Chondrocyte (in vitro differentiated cells): ENCODE data around the gene ZNF480. TPM values are rescaled to one million over a fixed set of nuclear protein-coding genes. Genes with fewer than 3 reads are reported as not detected.
"Not testable (repeated sequence)": the region's sequence is repeated elsewhere in the genome, so short reads cannot be mapped to it uniquely, and the experiment has no call there.

ENCODE experiments used
- DNase-seq: peaks from one replicate; pipeline ENCODE4 v3.0.0; 2021; ENCODE audit warnings: mixed read lengths, low spot score
- H3K27ac Mint-ChIP-seq: one replicate; pipeline ENCODE4 v1.8.0; 2021; ENCODE audit warnings: mild to moderate bottlenecking, moderate library complexity, mixed read lengths; ENCODE audit not compliant: unreplicated experiment
- H3K27me3 Mint-ChIP-seq: 2 replicates; pipeline ENCODE4 v1.8.0; 2021; ENCODE audit warnings: low read depth, mixed read lengths
- H3K36me3 Mint-ChIP-seq: 2 replicates; pipeline ENCODE4 v1.8.0; 2021; ENCODE audit warnings: low read depth, mixed read lengths
- H3K4me1 Mint-ChIP-seq: 2 replicates; pipeline ENCODE4 v1.8.0; 2021; ENCODE audit warnings: low read depth, mild to moderate bottlenecking, mixed read lengths
- H3K4me3 Mint-ChIP-seq: one replicate; pipeline ENCODE4 v1.8.0; 2021; ENCODE audit warnings: mild to moderate bottlenecking, moderate library complexity, mixed read lengths; ENCODE audit not compliant: unreplicated experiment
- H3K9me3 Mint-ChIP-seq: 2 replicates; pipeline ENCODE4 v1.8.0; 2021; ENCODE audit warnings: low read depth, mixed read lengths
- total RNA-seq: library from RNA; stranded (reverse); gene quantifications from 3 replicates; pipeline ENCODE4 v1.2.1, GENCODE V29; 2021
- TF ChIP-seq, protein P1 (sequence below): fragments of 200-600 bp; sonication (generic); IDR thresholded peaks from 2 replicates; pipeline ENCODE4 v1.5.0; 2021; ENCODE audit warnings: antibody characterized with exemption, mild to moderate bottlenecking, moderate library complexity

The ZNF480 gene
- total RNA-seq, 1 donor from 2014 or later, result 10.0 TPM

DNA sequence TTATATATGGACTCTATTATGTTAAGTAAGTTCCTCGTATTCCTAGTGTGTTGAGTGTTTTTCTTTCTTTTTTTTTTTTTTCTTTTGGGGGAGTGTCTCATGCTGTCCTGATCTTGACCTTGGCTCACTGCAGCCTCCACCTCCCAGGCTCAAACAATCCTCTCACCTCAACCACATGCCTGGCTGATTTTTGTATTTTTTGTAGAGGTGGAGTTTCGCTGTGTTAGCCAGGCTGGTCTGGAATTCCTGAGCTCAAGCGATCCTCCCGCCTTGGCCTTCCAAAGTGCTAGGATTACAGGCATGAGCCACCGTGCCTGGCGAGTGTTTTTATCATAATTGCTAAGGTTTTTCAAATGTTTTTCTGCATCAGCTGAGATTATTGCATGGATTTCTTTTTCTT, 10.7 kb upstream of the ZNF480 start:
- TF ChIP-seq, protein P1, sequence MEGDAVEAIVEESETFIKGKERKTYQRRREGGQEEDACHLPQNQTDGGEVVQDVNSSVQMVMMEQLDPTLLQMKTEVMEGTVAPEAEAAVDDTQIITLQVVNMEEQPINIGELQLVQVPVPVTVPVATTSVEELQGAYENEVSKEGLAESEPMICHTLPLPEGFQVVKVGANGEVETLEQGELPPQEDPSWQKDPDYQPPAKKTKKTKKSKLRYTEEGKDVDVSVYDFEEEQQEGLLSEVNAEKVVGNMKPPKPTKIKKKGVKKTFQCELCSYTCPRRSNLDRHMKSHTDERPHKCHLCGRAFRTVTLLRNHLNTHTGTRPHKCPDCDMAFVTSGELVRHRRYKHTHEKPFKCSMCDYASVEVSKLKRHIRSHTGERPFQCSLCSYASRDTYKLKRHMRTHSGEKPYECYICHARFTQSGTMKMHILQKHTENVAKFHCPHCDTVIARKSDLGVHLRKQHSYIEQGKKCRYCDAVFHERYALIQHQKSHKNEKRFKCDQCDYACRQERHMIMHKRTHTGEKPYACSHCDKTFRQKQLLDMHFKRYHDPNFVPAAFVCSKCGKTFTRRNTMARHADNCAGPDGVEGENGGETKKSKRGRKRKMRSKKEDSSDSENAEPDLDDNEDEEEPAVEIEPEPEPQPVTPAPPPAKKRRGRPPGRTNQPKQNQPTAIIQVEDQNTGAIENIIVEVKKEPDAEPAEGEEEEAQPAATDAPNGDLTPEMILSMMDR, result no peak
- Mint-ChIP-seq H3K9me3 (peaks cover 7% of the 10 kb centered on the region), H3K36me3 (peaks cover 53% of the 10 kb centered on the region), H3K27me3 (no peaks in the 10 kb centered on the region), H3K4me1 (no peaks in the 10 kb centered on the region), H3K4me3 (no peak overlapping the region), H3K27ac (no peak overlapping the region)
- DNase-seq, result no peak

DNA sequence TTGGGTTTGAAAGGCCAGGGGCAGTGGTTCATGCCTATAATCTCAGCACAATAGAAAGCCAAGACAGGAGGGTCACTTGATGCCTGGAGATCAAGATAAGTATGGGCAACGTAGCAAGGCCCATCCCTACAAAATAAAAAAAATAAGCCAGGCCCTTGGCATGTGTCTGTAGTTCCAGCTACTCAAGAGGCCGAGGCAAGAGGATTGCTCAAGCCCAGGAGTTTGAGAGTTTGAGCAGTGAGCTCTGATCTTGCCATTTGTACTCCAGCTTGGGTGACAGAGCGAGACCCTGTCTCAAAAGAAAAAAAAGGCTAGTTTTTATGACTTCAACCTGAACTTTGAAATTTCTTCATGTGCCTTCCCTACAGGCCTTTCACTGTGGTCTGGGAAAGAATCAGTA, 5.2 kb upstream of the ZNF480 start:
- peaks cover 34% of the 10 kb centered on the region for H3K36me3 Mint-ChIP-seq
- TF ChIP-seq, protein P1, result no peak

DNA sequence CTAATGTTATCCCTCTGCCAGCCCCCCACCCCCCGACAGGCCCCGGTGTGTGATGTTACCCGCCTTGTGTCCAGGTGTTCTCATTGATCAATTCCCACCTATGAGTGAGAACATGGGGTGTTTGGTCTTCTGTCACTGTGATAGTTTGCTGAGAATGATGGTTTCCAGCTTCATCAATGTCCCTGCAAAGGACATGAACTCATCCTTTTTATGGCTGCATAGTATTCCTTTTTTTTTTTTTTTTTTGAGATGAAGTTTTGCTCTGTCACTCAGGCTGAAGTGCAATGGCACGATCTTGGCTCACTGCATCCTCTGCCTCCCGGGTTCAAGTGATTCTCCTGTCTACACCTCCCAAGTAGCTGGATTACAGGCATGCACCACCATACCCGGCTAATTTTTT, 4.0 kb upstream of the ZNF480 start:
- peaks cover 15% of the 10 kb centered on the region for H3K4me1 Mint-ChIP-seq
- H3K4me3 Mint-ChIP-seq, H3K27ac Mint-ChIP-seq, H3K27me3 Mint-ChIP-seq, DNase-seq: not testable (repeated sequence)
- peaks cover 17% of the 10 kb centered on the region for H3K9me3 Mint-ChIP-seq
- H3K36me3 Mint-ChIP-seq, result peaks cover 28% of the 10 kb centered on the region

More for the DNA sequence above, 5.2 kb upstream of the ZNF480 start:
- Mint-ChIP-seq H3K4me3 (no peak overlapping the region), H3K27ac (no peak overlapping the region), H3K27me3 (no peaks in the 10 kb centered on the region), H3K4me1 (peaks cover 7% of the 10 kb centered on the region), H3K9me3 (peaks cover 15% of the 10 kb centered on the region)
- no peak for DNase-seq

DNA sequence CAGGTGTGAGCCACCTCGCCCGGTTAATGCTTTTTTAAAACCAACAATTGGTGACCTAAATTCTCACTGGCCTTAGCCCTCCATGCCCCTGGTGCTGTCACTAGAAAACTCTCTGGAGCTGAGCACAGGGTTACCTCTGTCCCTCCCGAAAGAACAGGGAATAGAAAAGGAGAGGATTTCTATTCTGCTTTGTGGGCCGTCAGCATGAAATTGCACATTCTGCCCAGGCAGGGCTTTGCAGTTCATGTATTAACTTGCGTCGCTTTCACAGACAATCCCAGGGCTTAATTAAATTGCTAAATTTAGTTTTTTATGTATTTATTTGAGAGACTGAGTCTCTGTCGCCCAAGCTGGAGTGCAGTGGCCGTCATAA, 583 bp upstream of the ZNF480 start:
- Mint-ChIP-seq H3K36me3 (peaks cover 30% of the 10 kb centered on the region), H3K4me3 (peak overlapping the region; percentile 85), H3K9me3 (peaks cover 11% of the 10 kb centered on the region), H3K27ac (peak overlapping the region; percentile 90), H3K4me1 (peaks cover 24% of the 10 kb centered on the region), H3K27me3 (no peaks in the 10 kb centered on the region)
- no peak for DNase-seq
- TF ChIP-seq, protein P1, result no peak

DNA sequence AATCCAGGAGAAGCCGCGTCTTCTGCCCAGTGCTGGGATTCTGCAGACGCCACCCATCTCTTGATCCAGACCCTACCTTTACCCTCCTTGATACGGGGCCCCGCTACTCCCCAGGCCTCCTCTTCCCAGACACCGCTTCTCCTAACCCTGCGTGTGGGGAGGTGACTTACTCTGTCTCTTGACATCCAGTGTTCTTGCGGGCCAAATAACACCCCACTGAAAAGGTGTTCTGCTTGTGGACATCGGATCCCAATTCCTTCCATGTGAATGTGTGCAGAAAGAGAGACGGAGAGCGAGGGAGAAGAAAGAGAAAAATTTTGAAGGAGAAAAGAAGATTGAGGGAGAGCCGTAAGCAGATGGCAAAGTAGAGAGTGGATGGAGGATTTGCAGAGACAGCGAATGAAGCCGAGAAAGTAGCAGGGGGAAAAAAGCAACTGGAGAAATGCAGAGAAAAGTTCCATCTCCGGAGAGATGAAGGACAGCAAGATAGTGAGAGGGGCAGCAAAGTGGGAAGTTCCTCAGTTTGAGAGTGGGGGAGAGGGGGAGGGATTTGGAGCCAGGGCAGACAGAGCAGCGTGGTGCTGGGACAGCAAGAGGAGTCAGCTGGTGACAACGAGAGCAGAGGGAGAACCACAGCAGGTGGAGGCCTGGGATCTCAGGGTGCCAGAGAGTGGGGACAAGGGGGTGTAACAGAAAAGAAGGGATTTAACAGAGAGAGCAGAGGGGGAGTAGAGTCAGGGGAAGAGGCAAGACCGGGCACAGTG, 814 bp downstream of the ZNF480 start:
- Mint-ChIP-seq H3K4me3 (peak overlapping the region; percentile 96), H3K27me3 (no peaks in the 10 kb centered on the region), H3K36me3 (peaks cover 33% of the 10 kb centered on the region), H3K4me1 (peaks cover 24% of the 10 kb centered on the region), H3K27ac (peak overlapping the region; percentile 99), H3K9me3 (peaks cover 13% of the 10 kb centered on the region)
- DNase-seq, result no peak
- TF ChIP-seq, protein P1, result no peak

GRCh38 chr19:52307275-52307674, 10.3 kb downstream of the ZNF480 start:
- Mint-ChIP-seq H3K27me3 (no peaks in the 10 kb centered on the region), H3K4me1 (no peaks in the 10 kb centered on the region), H3K36me3 (peaks cover 68% of the 10 kb centered on the region), H3K27ac (no peak overlapping the region), H3K4me3 (no peak overlapping the region), H3K9me3 (peaks cover 65% of the 10 kb centered on the region)
- DNase-seq, result no peak
- TF ChIP-seq, protein P1, result no peak
